GM15510 (cell line): ENCODE results near the gene SCCPDH.

Experiments
- POLR2A ChIP-seq: IDR thresholded peaks from 3 replicates; pipeline ENCODE4 v1.6.1; 2011; ENCODE audit warnings: borderline replicate concordance; ENCODE audit not compliant: insufficient read length; ENCODE audit errors: extremely low read depth

Gene SCCPDH

DNA sequence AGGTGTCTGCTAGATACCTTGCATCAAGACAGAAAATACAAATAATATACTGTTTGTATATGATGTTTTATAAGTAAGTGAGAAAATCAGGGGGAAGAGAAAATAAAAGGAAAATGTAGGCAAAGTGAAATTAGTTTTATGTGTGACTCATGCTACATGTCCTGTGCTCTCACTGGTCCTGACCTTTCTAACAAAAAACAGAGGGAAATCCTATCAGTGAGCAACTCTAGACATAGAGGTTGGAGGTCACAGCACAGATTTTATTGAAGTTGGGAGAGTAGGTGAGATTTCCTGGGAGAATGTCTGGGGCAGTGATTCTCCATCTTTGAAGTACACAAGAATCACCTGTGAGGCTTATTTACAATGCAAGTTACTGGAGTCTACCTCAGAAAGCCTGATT lies 9.5 kb downstream of the SCCPDH start:
- no peak for TF ChIP-seq POLR2A

DNA sequence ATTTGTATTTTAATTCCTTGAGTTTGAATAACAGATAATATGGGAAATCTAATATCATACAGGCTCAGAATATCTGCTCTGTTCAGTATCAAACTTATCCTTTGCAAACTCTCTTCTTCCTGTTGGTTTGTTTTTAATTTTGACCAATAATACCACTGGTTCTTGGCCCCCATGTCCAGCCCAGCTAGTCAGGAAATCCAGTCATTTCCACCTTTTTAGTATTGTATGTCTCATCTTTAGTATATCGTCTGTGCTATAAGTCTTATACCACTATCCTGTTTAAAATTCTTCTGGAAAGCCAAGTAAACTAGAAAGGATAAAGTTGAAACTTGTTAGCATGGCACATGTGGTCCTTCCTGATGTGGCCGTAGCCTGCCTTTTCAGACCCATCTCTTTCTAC lies 10.7 kb downstream of the SCCPDH start:
- no peak for TF ChIP-seq POLR2A

DNA sequence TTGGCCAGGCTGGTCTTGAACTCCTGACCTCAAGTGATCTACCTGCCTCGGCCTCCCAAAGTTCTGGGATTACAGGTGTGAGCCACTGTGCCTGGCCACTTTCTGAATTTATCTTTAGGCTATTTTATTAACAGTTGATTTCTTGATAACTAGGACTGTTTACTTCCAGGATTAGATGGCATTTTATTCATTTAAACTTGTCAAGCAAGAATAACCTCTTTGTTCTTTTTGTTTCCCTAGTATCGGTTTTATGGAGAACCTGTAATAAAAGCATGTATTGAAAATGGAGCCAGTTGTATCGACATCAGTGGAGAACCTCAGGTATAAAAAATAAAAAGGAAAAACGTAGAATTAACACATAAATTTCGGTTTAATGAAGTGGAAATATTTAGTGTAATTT lies 11.5 kb downstream of the SCCPDH start:
- no peak for TF ChIP-seq POLR2A

DNA sequence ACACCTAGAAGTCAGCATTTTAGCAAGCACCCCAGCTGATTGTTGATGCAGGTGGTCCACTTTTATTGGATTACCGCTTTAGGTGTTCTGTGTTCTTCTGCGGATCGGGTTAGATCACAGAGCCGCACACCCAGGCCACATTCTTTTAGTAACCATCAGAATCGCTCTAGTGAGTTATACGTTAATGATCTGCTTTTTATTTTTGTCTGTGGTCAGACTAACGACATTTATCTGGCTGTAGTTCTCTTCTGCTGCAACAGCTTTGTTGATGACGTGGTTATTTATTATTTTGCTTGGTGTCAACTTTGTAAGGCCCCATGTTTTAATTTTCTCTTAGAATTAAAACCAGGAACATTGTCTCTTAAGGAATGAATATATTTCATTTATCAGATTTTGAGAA lies 18.2 kb downstream of the SCCPDH start:
- no peak for TF ChIP-seq POLR2A

DNA sequence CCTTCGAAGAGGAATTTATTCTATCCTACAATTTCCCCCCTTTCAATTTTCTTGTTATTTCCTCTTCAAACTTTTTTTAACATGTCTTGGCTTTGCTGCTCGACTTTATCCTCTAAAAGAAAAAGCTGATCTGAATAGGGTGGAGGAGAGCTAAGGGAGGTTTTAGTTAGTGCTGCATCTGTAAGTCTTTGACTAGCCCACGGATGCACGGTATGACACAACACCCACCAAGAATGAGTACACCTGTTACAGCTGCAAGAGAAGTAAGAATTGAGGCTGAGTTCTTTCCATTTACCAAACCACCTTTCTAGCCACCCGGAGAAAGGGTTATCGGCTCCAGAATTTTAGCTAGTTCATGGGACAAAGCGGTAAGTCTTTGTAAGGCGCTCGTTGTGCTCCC lies 23.8 kb downstream of the SCCPDH start:
- TF ChIP-seq POLR2A, result no peak

DNA sequence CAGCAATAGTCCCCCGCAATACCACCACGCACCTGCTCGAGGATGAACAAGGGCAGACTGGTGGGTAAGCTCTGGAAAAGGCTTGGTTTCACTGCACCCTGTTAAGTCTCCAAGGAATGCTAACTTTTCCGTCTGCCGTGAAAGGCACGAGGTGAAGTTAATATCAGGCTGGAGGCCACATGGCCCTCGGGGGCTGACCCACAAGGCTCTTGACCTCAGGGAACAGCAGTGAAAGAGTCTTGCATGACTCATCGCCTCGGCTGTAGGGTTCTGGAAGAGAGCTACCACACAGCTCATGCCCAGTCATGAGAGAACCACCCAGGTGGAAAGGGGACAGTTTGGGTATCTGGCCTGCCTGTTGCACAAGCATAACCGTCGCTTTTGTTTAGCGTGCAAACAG lies 24.7 kb downstream of the SCCPDH start:
- TF ChIP-seq POLR2A, result no peak

DNA sequence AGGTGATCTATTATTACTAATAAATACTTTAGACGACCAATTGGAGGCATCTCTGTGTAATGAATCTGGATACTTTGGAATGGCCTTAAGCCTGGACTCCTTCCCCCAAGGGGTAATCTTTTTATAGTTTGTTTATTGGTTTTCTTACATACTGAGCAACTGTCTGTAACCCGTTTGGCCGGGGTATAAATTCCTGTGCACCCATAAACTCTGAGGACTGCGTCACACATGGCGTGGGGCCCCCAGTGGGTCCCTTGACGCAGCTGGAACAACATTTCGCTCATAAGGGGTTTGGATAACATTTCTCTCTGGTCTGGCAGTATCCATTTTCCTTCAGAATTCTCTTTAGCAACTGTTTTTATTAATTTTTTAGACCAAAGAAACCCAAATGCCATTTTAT lies 26.5 kb downstream of the SCCPDH start:
- no peak for TF ChIP-seq POLR2A

DNA sequence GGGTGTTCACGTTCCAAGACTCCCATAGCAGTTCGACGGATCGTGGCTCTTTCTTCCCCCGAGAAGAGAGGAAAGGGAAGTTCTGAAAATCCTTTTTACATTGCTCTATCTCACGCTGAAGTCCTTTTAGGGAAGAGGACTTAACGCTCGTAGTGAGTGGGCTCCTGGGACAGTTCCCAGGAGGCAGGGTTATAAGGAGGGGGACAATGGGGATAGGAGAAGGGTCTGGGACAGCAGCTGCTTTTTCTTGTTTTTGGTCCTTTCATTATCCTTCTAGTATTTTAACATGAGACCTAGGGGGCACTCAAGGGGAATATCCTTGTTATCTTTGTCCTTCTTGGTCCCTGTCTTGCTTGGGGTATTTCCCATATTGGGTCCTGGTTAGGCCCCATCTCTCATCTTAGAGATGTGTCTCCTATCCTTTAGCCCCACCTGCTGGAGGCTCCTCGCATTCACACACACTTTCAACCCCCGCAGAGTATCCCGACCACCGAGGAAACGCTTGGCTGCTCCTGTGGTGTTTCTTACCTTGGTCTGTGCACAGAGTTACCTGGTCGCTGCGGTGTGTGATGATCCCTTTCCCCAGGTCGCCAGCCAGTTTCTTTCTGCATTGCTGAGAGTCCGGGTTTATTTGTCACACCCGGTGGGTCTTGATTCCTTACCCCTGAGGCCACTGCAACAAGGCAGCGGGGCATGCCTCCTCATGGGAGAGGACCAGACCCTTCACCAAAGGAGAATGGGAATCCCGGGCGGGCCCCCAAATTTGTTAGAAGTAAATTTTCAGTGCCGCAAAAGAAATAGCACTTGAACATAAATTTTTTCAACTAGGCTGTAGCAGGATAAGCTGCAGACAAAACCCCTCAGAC lies 29.7 kb downstream of the SCCPDH start:
- no peak for TF ChIP-seq POLR2A

DNA sequence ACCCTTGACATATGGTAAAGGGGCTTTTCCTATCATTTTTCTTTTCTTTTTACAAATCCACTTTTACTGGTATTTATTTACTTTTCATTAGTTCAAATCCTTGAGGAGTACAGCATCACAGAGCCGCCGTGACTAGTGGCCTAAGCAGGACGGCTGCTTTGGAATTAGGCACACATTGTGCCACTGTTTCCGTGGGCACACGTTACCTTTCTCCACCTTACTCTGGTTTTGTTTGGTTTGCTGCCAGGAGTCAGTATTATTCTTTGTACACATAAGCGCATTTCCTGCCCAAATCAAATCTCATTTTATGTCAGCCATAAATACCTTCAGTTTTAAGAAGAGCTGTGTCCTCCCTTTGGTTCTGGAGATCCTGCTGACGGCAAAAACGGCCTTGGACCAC lies 31.2 kb downstream of the SCCPDH start:
- TF ChIP-seq POLR2A, result no peak

DNA sequence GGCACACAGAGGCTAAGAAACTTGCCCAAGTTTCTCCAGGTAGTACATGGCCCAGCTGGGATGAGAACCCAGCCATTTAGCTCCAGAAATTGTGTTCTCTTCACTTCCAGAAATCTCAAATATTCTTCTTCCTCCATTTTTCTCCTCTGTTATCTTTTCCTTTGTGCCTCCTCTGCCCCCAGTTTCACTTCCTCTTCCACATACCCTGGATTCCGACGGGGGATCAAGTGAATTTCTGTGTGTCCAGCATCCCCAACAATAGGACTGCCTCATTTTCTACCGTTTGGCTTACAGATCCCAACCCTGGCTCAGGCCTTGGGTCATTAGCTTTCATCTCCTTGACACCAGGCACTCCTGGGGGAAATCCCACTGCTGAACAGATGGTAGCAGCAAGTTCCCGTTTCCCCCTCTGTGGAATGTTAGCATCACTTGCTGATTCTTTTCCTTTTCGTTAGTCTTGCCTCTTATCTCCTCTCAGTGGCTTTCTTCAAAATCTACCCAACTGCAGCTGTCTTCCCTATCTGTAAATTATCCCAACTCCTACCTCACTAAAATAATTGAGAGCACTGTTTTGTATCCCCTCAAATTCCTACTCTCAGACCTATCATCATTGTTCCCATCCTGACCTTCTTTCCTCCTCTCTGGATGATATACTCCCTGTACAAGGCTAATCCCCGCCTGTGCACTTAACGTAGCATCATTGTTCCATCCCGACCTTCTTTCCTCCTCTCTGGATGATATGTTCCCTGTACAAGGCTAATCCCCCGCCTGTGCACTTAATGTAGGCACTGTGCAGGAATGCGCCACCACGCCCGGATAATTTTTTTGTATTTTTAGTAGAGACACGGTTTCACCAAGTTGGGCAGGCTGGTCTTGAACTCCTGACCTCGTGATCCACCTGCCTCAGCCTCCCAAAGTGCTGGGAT lies 36.5 kb downstream of the SCCPDH start:
- TF ChIP-seq POLR2A, result no peak

DNA sequence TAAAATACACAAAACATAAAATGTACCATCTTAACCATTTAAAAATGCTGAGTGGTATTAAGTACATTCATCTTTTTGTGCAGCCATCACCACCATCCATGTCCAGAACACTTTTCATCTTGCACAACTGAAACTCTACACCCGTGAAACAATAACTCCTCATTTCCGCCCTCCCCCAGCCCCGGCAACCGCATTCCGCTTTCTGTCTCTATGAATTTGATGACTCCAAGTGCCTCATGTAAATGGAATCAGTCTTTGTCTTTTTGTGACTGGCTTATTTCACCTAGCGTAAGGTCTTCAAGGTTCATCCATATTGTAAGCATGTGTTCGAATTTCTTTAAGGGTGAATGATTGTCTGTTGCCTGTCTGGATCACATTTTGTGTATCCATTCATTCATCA lies 37.2 kb downstream of the SCCPDH start:
- no peak for TF ChIP-seq POLR2A

DNA sequence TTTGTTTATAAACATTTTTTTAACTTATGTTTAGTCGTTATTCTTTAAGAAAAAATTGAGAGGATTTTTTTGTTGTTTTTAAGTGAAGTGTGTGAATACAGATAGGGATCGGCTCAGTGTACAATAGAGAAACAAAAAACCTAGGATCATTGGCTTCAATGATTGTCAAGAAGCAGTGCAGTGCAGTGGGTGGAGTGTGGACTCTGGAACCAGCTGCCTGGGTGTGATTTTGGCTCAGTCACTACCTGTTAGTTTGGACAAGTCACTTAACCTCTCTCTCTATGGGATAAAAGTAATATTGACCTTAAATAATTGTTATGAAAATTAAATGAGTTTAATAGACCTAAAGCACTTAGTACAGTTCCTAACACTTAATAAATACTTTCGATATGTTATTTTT lies 41.3 kb downstream of the SCCPDH start:
- no peak for TF ChIP-seq POLR2A

DNA sequence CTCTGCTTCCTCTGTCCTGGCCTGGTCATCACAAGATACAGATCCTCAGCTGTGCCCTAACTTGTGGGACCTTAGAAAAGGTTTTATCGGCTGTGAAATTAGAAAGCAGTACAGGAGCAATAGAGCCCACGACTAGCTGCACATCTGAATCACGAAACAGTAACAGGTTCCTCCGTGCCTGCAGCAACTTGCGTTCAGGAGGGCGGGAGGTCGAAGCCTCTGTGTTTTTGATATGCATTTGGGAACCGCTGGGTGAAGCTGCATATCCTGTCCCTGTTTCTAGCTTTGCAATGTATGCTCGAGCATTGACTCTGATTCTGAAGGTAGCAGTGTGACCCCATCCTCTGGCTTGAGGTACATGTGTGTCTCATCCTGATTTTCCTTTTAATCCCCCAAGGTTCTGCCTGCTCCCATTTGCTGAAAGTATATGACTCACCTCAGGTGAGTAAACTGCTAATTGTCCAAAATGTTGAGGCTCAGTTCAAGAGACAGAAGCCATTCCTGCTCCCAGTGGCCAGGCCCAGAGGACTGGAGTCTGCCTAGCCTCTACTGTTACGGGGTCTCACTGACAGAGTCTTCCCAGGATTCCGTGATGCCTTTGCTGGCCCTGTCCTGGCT lies 44.3 kb downstream of the SCCPDH start:
- TF ChIP-seq POLR2A, result no peak

DNA sequence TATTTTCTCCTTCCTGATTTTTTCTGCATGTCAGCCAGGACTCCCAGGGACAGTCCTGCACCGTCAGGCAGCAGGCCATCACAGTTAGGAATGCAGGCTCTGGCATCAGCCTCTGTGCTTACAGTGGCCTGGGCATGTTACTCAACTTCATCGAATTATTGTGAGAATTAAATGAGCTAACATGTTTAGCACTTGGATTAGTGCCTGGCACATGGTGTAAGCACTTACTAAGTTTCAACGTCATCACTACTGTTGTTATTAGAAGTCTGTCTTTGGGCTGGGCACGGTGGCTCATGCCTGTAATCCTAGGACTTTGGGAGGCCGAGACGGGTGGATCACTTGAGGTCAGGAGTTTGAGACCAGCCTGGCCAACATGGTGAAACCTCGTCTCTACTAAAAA lies 45.1 kb downstream of the SCCPDH start:
- TF ChIP-seq POLR2A, result no peak

DNA sequence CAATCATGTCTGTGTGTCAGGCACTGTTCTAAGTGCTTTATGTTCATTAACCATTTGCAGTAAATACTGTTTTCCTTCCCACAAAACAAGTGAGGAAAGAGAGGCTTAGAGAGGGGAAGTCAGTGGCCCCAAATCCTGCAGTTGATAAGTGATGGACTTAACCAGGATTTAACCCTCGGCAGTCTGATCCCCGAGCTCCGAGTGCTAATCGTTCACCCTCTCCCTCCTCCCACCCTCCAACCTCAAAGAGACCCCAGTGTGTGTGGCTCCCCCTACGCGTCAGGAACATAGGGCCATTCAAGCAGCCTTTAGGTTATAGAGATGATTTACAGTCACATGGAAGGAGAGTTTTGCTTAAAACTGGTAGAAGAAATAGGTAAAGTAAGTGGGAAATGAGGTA lies 47.2 kb downstream of the SCCPDH start:
- no peak for TF ChIP-seq POLR2A
